Measurements from ENCODE around the gene SH3TC1. TPM values are rescaled to one million over a fixed set of nuclear protein-coding genes. Genes with fewer than 3 reads are reported as not detected.

Gene SH3TC1
- total RNA-seq, 4 donors from 2014 or later: 15.0 to 78.6 (median 41.4) TPM

DNA sequence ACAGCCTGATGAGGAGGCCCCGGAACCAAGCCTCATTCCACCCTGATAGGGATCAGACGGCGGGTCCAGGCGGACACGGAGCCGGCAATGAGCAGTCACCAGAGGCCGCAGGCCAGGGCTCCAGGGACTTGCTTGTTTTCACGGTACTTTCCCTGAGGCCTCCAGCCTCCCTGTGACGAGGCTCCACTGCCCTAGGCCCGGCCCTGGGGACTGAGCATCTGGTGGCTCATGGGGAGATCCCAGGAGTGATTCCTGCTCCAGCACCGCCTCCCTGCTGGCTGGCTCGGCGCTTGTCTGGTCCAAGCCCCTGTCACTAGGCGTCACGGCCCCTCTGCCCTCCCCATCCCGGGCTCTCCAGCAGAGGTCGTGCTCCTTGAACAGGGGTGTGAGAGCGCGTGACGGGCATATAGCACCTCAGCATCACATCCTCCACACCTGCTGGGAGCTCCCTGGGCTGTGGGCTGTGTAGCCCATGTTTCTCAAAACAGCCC lies 84.6 kb downstream of the SH3TC1 start:
- in situ Hi-C loops (cut with MboI; ENCODE audit: low pct_ligation_motif_present in 1 of 4, low pct_unique_long_range_greater_than_20kb in 1 of 4, low sequenced_read_pairs in 3 of 4): no loop called here
- no peaks in the 10 kb centered on the region for H3K9me3 ChIP-seq
- TF ChIP-seq POLR2A (IDR thresholded peaks at IDR 0.05): no peak
- no peak for TF ChIP-seq CTCF (IDR thresholded peaks at IDR 0.05)
- TF ChIP-seq POLR2AphosphoS5 (IDR thresholded peaks at IDR 0.05): no peak
- no peak for TF ChIP-seq EP300 (IDR thresholded peaks at IDR 0.05; ENCODE audit: low read depth)

GRCh38 chr4:8284391-8284790 lies 85.3 kb downstream of the SH3TC1 start:
- in situ Hi-C loops (cut with MboI; ENCODE audit: low pct_ligation_motif_present in 1 of 4, low pct_unique_long_range_greater_than_20kb in 1 of 4, low sequenced_read_pairs in 3 of 4): no loop called here
- Histone ChIP-seq H3K27me3 (no peaks in the 10 kb centered on the region), H3K4me1 (peaks cover 0 to 3% (median 0%) of the 10 kb centered on the region in 4 donors), H3K36me3 (no peaks in the 10 kb centered on the region), H3K4me3 (no peak overlapping the region), H3K27ac (no peak overlapping the region), H3K9me3 (no peaks in the 10 kb centered on the region)
- intact Hi-C loops (cut with DNase I; ENCODE audit: low total_unique reads): no loop called here
- 63% methylated on average over 8 of the region's 11 CpGs; no CpG with 5 or more reads in 1 of the 2 donors for WGBS, 2 donors (ENCODE audit: low coverage in 1 of 2)
- TF ChIP-seq EP300 (IDR thresholded peaks at IDR 0.05; ENCODE audit: low read depth): no peak
- TF ChIP-seq POLR2A (IDR thresholded peaks at IDR 0.05): no peak
- TF ChIP-seq POLR2AphosphoS5 (IDR thresholded peaks at IDR 0.05): no peak
- no peak for TF ChIP-seq CTCF (IDR thresholded peaks at IDR 0.05)
- no peak for DNase-seq

More for the DNA sequence above, 84.6 kb downstream of the SH3TC1 start:
- Histone ChIP-seq H3K4me1 (peaks cover 0 to 3% (median under 1%) of the 10 kb centered on the region in 4 donors), H3K4me3 (no peak overlapping the region), H3K36me3 (no peaks in the 10 kb centered on the region), H3K27ac (no peak overlapping the region), H3K27me3 (no peaks in the 10 kb centered on the region)
- WGBS, 2 donors (ENCODE audit: low coverage in 1 of 2): 77% methylated on average over 13 of the region's 20 CpGs; no CpG with 5 or more reads in 1 of the 2 donors
- intact Hi-C loops (cut with DNase I; ENCODE audit: low total_unique reads): no loop called here
- DNase-seq: no peak

DNA sequence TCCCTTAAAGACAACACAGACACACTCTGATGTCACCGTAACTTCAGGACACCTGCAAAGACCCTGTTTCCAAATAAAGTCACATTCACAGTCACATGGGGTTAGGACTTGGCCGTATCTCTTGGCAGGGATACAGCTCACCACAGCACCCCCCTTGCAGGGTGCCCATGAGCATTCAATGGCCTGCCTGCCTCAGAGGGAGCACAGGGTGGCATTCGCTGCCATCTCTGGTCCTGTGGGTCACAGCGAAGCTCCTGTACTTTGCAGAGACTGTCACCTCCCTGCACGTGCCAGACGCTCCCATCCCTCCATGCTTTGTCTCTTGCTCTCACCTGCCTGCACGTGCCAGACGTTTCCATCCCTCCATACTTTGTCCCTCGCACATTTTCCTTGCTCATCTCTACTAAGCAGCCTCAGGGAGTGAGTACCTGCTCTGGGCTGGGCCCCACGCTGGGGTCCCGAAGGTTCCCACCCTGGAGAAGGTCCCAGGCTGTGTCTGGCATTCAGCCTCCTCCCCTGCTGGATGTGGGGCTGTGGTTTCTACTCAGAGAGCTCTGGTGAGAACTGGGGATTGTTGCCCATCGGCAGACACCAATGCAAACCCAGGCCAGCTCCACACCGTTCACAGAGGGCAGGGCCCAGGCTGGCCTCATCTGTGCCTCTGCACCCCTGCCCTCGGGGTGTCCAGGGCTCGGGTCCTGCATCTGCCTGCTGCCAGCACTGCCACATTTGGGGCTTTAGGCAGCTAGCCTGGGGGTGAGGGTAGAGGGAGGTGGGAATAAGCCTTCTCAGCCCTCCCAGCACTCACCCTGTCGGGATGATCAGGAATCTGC lies 86.3 kb downstream of the SH3TC1 start:
- Histone ChIP-seq H3K4me3 (no peak overlapping the region), H3K4me1 (peaks cover 0 to 3% (median 0%) of the 10 kb centered on the region in 4 donors), H3K36me3 (no peaks in the 10 kb centered on the region), H3K27ac (no peak overlapping the region), H3K27me3 (no peaks in the 10 kb centered on the region), H3K9me3 (no peaks in the 10 kb centered on the region)
- DNase-seq: no peak
- WGBS, 2 donors (ENCODE audit: low coverage in 1 of 2): 60 to 61% methylated on average over 1 to 16 of the region's 16 CpGs
- TF ChIP-seq POLR2AphosphoS5 (IDR thresholded peaks at IDR 0.05) (no peak), POLR2A (IDR thresholded peaks at IDR 0.05) (no peak), EP300 (IDR thresholded peaks at IDR 0.05; ENCODE audit: low read depth) (no peak), CTCF (IDR thresholded peaks at IDR 0.05) (no peak)
- intact Hi-C loops (cut with DNase I; ENCODE audit: low total_unique reads): no loop called here
- in situ Hi-C loops (cut with MboI; ENCODE audit: low pct_ligation_motif_present in 1 of 4, low pct_unique_long_range_greater_than_20kb in 1 of 4, low sequenced_read_pairs in 3 of 4): no loop called here

DNA sequence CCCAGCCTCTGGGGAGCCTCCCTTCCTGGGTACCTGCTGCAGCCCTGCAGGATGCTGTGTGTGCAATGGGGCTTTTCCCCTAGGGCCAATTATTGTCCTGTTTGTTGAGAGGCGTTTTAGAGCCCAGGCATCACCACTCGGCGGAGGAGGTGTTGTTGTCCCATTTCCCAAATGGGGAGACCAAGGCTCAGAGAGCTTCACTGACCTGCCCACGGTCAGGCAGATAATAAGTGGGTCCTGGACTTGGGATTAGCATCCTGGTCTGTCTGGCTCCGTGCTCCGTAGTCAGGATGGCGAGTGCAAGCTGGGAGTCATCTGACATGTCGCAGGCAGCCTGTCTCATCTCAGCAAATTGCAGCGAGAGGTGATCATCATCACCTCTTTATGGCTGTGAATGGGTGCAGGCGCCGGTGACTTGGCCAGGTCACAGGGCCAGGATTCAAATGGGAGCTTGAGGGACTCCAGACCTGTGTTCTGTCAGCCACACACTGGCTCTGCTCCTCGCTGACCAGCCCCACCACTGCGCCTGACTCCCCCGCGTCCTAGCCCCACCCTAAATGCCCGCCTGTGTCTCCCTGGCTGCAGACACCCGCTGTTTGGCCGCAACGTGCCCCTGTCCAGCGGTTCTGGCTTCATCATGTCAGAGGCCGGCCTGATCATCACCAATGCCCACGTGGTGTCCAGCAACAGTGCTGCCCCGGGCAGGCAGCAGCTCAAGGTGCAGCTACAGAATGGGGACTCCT lies 87.1 kb downstream of the SH3TC1 start:
- intact Hi-C loops (cut with DNase I; ENCODE audit: low total_unique reads) (no loop called here), in situ Hi-C loops (cut with MboI; ENCODE audit: low pct_ligation_motif_present in 1 of 4, low pct_unique_long_range_greater_than_20kb in 1 of 4, low sequenced_read_pairs in 3 of 4) (no loop called here)
- no peaks in the 10 kb centered on the region for H3K27me3 ChIP-seq
- peak overlapping the region in 1 of 4 donors; percentile 3 for H3K27ac ChIP-seq
- no peak overlapping the region for H3K4me3 ChIP-seq
- H3K9me3 ChIP-seq: no peaks in the 10 kb centered on the region
- DNase-seq: no peak
- TF ChIP-seq POLR2A (IDR thresholded peaks at IDR 0.05): no peak
- no peak for TF ChIP-seq CTCF (IDR thresholded peaks at IDR 0.05)
- TF ChIP-seq POLR2AphosphoS5 (IDR thresholded peaks at IDR 0.05): no peak
- TF ChIP-seq EP300 (IDR thresholded peaks at IDR 0.05; ENCODE audit: low read depth): no peak
- H3K4me1 ChIP-seq: peaks cover 0 to 2% (median 0%) of the 10 kb centered on the region in 4 donors
- H3K36me3 ChIP-seq: no peaks in the 10 kb centered on the region
- WGBS, 2 donors (ENCODE audit: low coverage in 1 of 2): 74% methylated on average over 20 of the region's 23 CpGs; no CpG with 5 or more reads in 1 of the 2 donors

All from transverse colon (tissue), 4 donors.